Subcutaneous adipose tissue (tissue), 4 donors: ENCODE results near the gene DLGAP1. TPM values are rescaled to one million over a fixed set of nuclear protein-coding genes. Genes with fewer than 3 reads are reported as not detected.

Source experiments
- CTCF ChIP-seq: fragments of 450-650 bp; IDR thresholded peaks from one replicate; pipeline ENCODE4 v1.5.1; 2016; ENCODE audit warnings: low read depth, mild to moderate bottlenecking, control low read depth, antibody characterized with exemption, moderate library complexity
- total RNA-seq, 4 donors: library from RNA; depleted of rRNA; stranded (reverse); fragments of >200 nt; gene quantifications; one replicate each; pipeline ENCODE4 v1.1.0, GENCODE V29; 2016

Gene DLGAP1
- total RNA-seq, 4 donors from 2014 or later: 0.44 to 3.3 (median 0.99) TPM

GRCh38 chr18:3824101-3824500, 631.0 kb downstream of the DLGAP1 start:
- TF ChIP-seq CTCF: no peak

- no peak for TF ChIP-seq CTCF
Measured at GRCh38 chr18:3823073-3823472, 632.0 kb downstream of the DLGAP1 start.

GRCh38 chr18:3821524-3821923, 633.6 kb downstream of the DLGAP1 start:
- no peak for TF ChIP-seq CTCF

- no peak for TF ChIP-seq CTCF
Measured at GRCh38 chr18:3819961-3820360, 635.1 kb downstream of the DLGAP1 start.

GRCh38 chr18:3816610-3817363, 638.3 kb downstream of the DLGAP1 start:
- no peak for TF ChIP-seq CTCF

GRCh38 chr18:3815991-3816390, 639.1 kb downstream of the DLGAP1 start:
- no peak for TF ChIP-seq CTCF

GRCh38 chr18:3814816-3815215, 640.3 kb downstream of the DLGAP1 start:
- TF ChIP-seq CTCF: no peak
